Measurements from ENCODE around the gene CEP128.
"Not testable (repeated sequence)": the region's sequence is repeated elsewhere in the genome, so short reads cannot be mapped to it uniquely, and the experiment has no call there.

CEP128 gene

DNA sequence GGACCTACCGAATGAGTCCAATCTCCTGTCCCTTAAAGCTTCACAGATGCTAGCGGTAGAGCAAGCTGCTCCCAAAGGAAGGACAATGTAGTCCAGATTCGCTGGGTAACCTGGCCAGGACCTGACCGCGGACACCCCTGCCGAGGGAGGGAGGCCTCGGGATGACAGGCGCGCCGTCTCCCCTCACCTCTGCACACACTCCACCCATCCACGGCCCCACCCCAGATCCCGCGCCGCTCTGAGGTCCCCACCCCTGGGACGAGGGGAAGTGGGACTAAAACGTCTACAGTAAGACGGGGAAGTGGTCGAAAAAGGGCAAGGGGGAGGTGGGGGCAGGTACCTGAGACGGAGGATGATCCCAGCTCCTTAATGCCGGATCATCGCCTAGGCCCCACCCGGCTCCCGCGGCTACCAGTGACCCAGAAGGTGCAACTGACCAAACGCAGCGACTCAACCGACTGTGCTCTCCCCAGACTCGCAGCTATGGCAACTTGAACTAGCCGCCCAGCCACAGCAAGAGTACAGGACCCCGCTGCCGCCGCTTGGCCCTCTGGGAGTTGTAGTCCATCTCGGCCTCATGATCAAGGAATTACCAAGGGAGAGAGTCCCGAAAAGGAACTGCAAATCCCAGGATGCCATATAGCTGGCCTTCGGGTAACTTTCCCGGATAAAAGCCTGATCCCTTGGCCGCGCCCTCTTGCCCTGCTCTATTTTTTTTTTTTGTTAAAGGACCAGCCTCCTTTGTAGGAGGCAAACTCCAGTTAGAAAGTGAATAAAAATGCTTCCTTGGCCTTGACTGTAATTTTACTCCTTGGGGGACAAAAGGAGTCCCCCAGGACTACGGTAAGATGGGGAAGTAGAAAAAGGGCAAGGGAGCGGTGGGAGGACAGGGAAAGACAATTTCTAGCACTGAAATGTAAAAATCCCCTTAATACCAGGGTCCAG lies at the start of gene CEP128:
TSS of gene CEP128 (minus strand) at position 498 of the 945 bp plus-strand sequence.
- DNase-seq: peak; percentile 98

DNA sequence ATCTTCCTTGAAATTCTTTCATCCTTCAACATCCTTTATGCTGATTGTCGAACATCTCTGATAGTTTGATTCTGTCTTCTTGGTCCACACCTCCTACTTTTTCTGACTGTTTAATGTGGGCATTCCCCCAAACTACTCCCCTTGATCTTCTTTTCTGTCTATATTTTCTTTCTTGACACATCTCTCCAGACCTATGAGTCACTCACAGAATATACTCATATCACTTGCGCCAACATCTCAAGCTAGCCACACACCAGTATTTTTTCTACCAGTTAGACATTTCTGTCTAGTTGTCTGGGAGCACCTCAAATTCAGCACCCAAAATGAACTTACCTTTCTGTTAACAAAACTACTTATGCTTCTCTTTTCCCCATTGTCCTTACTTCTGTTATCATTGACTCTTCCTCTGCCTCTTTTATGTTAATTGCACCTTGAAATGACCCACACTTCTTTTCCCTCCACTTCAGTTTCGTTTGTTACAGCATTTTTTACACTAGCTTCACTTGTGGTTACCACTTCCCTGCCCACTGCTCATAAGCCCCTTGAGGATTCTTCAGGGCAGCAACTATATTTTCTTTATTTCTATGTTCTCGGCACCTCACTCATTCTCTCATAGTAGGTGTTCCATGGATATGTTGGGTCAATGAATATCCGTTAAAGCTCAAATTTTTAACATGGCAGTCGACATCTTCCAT lies 47.3 kb upstream of the CEP128 start:
- peak; percentile 54 for DNase-seq

DNA sequence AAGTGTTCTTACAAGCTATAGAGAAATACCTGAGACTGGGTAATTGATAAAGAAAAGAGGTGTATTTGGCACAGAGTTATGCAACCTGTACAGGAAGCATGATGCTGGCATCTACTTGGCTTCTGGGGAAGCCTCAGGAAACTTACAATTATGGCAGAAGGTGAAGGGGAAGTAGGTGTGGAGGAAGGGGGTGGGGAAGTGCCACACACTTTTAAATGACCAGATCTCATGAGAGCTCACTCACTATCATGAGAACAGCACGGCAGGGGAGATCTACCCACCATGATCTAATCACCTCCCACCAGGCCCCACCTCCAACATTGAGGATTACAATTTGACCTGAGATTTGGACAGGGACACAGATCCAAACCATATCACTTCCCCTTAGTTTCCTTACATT lies 46.7 kb upstream of the CEP128 start:
- no peak for DNase-seq

DNA sequence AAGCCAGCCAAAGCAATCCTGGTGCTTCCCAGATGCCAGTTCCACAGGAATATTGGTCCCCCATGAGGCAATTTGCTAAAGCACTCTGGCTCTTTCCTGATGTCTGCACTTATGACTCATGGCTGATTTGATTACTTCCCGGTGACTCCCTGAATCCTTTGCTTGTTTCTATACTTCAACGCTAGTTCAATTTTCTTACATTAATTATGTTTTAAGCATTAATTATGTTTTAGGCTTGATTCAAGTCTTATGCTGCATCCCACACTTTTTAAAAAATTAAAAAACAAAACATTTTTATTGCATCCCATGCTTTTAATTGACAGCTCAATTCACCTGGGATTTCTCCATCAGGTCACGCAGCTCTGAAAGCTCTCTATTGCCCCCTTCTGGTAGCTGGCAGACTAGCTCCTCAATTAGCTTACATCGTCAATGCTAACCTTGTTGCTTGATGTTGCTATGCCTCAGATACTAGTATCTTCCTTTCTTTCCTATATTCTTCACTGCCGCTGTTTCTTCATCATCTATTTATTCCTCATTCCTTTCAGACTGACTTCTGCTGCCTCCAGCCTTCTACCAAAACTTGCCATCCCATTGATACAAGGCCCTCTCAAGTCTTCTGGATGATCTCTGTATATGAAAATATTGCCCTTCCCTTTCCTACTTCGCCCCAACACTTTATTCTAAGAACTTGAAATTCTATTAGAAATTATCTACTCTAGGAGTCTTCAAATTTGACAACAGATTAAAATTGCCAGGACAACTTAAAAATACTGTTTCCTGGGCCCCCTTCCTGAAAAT lies 45.9 kb upstream of the CEP128 start:
- peak; percentile 53 for DNase-seq

DNA sequence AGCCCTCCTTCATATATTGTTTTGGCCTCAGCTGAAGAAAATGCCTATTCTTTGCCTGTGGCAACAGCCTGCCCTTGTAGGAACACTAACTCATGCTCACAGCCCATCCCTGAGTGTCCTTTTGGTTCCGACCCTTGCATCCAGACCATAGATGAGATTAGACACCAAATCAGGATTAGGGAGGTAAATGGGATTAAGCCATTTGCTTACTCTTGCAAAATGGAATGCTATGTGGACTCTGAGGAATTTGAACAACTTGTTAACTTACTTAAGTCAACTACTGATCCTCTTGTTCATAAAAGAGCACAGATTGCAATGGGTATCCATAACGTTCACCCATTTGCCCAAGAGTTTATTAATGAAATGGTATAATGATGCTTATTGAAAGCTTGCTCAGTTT lies 41.2 kb upstream of the CEP128 start:
- DNase-seq: no peak

DNA sequence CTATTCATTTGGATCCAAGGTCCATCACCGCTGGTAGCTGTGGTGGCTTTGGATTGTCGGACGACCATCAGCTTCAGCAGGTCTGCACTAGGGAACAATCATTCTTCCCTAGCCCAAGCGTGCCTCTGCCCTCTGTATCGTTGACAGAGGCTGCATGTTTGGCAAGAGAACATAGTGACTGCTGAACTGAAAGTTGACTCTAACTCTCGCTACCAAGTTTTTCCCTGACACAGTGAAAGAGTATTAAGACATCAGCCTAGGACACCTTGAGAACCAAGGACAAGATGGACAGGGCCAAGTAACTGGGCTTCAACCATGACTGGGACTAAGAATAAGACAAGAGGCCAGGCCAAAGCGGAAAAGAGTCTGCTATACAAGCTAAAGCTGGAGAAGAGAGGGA lies 40.1 kb upstream of the CEP128 start:
- no peak for DNase-seq

DNA sequence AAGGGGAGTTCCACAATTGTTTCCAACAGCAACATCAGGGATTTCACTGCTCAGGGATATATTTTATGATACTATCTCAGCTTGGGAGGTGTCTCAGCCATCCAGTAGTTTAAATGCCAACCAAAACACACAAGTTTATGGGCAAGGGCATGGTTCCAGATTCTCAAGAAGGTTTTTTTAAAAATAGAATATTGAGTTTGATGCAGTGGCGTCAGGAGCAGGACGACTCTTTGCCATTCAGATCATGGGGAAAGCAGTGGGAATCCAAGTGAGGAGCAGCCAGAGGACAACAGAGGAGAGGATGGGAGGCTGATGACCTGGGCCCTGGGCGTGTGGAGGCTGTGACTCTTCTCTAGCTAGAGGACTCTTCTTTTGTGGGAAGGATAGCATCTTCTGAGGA lies 39.6 kb upstream of the CEP128 start:
- DNase-seq: no peak

DNA sequence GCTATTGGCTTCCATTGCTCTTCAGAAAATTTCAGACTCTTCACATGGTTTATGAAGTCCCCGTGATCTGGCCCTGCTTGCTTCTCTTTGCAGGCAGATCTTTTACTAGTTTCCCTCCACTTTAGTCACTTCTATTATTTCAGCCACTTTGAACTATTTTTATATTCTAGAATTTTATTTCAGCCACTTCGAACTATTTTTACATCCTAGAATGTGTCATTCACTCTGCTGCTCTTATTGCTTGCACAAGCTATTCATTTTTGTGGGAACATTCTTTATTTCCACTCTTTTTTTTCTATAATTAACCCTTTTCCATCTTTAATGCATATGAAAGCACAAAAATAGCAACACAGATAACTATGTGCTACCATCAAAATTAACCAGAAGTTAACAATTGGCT lies 38.4 kb upstream of the CEP128 start:
- DNase-seq: no peak

DNA sequence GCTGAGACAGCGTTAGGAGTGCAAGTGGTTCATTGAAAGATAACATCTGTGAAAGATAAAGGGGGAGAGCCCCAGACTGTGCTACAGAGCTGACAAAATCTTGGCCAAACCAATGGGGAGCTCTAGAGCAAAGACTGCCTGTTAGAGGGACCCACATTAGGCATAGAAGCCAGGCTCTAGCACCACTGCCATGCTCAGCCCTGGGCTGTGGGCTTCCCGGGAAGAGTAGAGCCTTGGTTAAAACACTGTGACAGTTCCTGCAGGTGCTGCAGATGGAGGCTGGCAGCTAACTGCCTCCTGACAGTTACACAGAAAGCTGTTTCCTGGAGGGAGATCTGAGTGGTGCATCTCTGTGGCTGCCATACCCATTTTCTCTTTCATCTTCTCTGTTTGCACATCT lies 36.9 kb upstream of the CEP128 start:
- no peak for DNase-seq

DNA sequence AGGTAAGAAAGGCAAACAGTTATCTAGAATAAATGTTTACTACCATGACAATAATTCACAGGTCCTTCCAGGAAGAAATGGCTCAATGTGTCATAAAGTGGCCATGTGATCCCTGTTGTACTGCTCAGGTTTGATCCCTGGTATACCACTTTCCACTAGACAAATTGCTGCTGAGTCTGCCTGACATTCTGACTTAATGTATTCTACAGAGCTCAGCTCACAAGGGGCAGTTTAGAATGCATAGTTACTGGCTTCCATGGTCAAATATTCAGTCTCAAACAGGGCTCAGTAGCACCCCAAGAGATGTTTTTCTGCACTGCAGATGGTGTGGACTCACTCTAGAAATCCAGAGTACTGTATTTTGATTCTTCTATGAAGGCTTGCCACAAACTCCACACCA lies 35.7 kb upstream of the CEP128 start:
- peak; percentile 12 for DNase-seq

DNA sequence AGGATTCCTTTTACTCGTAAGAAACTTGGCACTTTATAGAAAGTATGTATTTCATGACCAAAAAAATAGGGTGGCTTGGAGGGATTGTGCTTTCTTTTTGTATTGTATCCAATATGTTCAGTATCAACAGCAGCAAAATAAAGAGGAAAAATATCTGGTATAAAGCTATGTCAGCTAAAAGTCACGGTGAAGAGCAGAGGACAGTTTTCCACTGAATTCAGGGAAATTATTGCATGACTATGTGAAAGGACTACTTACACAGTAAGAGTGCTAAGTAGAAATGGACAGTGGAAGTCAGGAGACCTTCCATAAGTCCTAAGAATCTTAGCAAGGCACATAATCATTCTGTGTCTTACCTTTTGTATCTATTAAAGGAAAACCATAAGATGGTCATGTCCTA lies 33.1 kb upstream of the CEP128 start:
- DNase-seq: no peak

DNA sequence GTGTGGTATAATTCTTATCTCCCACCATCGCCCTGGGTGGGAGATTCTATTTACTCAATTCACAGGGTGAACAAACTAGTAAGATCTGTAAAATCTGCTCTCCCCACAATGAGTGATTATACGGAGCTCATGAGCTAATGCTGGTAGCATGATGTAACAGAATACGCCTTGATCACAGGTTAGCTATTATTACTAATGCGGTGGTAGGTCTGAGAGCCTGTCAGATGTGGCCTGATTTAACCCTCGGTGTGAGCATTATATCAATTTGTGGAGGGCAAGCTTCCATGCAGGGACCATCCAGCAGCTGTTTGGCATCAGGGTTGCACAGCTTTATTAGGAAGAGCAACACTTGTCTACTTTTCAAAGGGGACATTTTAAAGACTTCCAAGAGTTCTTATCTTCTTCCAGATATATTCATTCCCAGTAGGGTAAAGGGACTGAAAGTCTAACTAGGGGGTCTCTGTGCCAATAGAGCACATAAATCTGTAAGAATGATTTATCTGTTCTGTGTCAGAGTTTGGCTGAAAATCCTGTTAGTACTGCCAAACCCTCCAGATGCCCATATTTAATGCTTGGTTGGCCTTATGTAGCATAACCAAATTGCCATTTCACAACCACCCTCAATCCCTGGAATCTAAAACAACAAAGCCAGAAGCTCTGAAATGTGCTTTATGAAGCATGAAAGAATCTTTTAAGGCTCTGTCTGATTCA lies 32.5 kb upstream of the CEP128 start:
- no peak for DNase-seq

DNA sequence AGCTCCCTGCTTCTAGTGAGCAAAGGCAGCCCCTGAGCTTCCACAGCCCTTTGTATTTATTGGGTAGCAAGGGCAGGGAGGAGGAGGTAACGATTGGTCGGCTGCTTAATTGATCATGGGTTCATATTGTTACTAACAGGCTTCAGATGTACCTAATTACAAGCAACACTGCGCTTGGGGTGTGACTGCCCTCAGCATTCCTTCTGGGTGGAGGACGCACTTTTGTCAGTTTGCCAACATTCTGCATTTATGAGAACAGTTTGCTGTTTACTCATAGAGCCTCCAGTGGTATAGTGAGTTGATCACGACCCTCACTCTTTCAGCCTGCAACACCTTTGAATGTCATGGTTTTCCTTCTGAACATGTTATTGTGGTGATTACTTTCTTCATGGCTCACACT lies 23.5 kb upstream of the CEP128 start:
- no peak for DNase-seq

DNA sequence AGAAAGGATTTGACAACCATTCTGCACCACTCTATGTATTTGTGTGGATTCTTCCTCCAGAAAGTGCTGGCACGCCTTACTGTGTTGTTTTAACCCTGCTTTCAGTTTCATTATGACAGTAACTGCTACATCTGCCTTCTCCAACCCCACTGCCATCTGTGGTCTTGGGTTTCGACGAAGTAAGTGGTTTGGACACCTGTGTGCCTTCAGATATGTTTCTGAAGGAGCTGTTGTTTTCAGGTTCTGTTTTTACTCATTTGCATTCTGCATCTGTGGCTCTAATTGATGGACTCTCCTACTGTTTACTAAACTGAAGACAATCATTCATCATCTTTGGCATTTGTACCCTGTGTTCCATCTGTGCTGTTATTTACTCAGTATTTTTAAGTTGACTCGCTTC lies 18.0 kb upstream of the CEP128 start:
- DNase-seq: peak; percentile 88

DNA sequence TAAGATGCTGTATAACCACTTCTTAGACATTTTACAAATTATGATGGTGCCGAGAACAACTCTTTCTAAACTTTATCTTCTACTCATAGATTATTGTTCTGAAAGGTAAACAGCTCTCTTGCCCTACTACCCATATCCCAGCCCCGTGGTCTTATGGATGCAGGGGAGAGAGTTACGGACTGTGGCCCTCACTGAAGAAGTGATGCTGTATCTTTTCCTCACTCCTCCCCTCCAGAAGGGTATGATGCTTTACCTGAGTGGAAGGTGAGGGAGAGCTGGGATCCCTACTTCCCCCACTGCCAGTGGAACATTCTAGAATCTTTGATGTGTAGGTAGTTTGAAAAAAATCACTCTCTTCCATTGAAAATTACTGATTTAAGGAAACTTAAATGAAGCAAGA lies 17.4 kb upstream of the CEP128 start:
- DNase-seq: no peak

DNA sequence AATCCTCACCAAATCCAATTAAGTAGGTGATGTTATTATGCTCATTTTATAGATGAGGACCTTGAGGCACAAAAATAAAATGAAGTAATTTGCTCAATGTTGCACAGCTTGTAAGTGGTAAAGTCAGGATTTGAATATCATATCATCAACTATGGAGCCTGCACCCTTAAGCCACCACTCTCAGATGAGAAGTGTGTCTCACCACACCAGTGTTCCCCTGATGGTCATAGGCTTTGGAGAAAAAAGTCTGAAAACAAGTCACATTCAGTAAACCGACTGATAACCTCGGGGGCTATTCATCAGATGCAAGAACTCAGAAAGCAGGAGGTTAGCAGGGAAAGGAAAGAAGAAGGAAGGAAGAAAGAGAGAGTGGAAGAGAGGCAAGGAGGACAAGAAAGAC lies 16.7 kb upstream of the CEP128 start:
- no peak for DNase-seq

DNA sequence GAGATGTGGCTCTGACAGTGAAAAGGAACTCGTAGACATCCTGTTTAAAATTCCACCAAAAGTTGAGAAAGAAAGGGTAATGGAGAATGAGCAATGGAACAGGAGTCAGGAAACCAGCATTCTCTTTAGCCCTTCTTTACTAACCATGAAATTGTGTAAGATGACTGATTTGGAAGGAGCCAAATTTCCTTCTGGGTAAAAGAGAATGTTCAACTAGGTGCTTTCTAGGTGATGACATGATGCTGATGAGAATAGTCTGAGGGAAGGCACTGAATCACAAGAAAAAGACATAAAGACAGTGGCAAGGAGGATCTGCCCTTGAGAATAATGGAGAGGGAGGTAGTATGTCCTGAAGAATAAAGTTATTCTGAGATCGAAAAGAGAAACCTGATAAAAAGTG lies 16.1 kb upstream of the CEP128 start:
- no peak for DNase-seq

DNA sequence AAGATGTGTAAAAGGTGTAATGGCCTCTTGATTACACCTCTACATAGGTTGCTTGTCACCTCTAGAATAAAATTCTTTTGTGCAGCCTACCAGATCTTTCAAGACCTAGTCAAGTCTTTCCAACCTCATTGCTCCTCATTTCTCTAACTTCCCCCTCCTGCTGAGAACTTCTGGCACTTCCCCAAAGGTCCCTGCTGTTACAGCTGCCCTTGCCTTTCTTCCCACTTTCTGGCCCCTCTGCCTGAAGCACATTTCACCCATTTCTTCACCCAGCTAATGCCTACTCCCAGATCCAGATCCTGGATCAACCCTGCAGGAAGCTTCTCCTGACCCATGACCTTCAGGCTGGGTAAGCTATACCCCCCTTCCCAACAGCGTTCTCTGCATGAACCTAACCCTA lies 15.4 kb upstream of the CEP128 start:
- DNase-seq: peak; percentile 49

DNA sequence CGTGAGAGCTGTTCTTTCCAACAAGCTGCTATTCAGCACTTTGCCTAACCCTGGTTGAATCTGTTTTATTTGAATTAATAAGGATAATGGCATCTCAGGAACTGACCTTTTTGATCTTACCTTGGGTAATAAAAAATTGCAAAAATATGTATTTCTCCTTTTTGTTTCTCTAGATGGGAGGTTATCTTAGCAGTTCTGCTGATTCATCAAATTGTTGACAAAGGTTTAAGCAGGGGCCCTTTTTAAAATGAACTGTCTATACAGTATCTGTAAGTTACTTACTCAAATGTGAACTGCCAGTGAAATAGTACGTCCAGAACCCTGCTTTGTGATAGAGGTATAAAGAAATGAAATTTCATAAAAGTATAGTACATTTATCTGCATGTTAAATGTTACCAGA lies 14.6 kb upstream of the CEP128 start:
- DNase-seq: no peak

DNA sequence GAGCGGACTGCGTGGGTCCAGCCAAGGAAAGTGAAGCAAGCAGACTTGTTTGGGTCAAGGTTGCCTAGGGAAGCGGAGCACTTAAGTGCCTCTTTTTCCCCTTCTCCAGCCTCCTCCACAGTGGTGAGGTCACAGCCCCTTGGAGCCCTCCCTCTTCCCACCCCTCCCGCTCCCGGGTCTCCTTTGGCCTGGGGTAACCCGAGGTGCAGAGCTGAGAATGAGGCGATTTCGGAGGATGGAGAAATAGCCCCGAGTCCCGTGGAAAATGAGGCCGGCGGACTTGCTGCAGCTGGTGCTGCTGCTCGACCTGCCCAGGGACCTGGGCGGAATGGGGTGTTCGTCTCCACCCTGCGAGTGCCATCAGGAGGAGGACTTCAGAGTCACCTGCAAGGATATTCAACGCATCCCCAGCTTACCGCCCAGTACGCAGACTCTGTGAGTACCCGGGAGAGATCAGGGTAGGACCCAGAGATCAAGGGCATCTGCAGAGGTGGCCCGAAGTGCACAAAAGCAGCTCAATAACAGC lies 13.9 kb upstream of the CEP128 start, which contains the start of gene TSHR:
TSS of gene TSHR (plus strand) at position 206 of the 526 bp plus-strand sequence. CDS start at position 266, 60 bp downstream.
- no peak for DNase-seq

DNA sequence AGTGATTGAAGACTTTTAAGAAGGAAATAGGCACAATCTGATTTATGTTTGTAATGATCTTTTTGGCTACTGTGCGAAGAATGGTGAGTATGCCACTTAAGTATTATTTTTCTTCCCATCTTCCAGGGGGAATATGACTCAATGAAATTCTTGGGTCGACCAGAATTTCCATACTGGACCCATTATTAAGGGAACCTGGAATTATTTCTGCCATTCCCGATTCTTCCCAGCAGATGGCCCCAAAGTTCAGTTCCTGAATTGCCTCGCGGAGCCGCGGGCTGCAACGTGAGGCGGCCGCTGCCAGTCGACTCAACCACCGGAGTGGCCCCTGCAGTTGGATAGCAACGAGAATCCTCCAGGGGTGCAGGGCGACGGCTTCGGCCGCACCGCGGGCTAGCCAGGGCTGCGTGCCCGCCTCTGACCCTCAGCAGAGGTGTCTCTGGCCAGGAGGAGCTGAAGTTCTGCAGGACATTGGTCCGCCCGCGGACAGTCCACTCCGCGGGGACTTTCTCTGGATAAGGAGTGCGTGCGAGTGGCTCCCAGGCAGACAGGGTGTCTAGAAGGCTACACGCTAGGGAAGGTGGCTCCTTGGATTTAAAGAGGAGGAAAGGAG lies 13.3 kb upstream of the CEP128 start:
- peak; percentile 55 for DNase-seq

DNA sequence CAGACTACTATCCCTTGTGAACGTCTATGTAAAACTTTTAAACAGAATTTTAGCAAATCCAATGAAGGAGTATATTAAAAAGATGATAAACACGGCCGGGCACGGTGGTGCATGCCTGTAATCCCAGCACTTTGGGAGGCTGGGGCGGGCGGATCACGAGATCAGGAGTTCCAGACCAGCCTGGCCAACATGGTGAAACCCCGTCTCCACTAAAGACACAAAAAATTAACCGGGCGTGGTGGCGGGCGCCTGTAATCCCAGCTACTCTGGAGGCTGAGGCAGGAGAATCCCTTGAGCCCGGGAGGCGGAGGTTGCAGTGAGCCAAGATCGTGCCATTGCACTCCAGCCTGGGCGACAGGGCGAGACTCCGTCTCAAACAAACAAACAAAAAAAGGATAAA lies 11.7 kb upstream of the CEP128 start:
- DNase-seq: not testable (repeated sequence)

Measured in MV-4-11 (cell line).